HG03432 (cell line): ENCODE results near the gene LRRFIP1.
A peak's percentile ranks its signal among the peaks of the same experiment; 100 is the strongest.
"Not testable (repeated sequence)": the region's sequence is repeated elsewhere in the genome, so short reads cannot be mapped to it uniquely, and the experiment has no call there.

Experiments used
- ATAC-seq: cut with Tn5 transposase; IDR thresholded peaks from one replicate; pipeline ENCODE4 v1.9.1; 2021; ENCODE audit warnings: mild to moderate bottlenecking, moderate library complexity; ENCODE audit not compliant: unreplicated experiment

Gene LRRFIP1

DNA sequence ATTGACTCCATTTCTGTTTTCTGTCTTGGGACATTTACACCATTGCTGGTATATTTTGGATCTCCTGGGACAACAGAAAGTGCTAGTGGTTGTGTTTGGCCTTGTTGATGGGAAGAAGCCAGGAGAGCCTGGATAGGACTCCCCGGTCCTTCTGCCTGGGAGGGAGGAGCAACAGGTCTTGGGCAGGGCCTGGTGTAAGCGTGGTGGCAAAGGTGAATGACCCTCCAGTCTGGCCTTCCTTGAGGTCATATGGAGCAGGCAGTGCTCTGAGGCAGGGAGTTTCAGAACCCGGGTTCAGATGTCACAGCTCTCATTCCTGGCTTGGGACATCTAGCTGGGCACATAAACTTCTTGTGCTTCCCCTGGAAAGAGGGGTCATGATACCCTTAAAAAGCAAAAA, 115.2 kb downstream of the LRRFIP1 start:
- no peak for ATAC-seq

DNA sequence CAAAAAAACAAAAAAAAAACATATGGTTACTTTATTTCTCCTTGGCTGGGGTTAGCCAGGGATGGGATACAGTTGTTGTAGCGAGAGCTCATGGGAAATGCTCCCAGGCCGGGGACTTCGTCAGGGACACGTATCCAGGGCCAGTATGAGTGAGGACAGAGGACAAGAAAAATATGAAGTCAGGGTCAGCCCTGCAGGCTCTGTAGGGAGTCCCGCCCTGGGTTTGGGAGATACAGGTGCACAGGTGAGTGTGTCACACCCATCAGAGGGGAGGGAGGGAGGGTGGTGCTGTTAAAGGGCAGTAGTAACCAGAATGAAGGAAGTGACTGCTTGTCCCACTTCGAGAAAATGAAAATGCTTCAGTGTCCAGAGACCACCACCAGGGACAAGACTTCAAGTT, 115.6 kb downstream of the LRRFIP1 start:
- no peak for ATAC-seq

DNA sequence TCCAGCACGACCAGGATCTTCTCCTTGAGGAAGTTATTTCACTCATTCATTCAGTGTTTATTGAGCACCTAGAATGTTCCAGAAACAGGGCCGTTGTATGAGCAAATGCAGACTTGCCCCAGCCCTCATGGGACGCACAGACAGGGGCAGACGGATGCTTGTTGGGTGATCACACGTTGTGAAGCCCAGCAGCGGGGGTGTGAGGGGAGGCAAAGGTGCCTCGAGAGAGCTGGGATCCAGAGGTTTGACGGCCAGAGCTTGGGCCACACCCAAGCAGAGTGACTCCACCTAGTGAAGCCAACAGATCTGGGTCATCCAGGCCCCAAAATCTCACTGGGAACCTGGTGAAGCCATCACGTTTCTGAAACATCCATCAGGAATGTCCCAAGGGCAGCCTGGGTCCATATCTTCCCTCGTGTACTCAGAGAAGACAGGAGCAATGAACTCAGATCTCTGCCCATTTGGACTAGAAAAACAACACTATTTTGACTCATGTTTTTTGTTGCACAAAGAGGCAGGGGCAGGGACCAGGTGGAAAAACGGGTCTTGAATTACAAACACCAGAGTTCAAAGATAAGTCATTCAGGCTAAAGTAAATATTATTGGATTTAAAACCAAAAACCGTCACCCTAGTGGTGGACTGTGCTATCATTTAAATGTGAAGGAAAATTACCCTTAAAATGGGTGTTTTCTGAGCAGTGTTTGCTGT, 116.3 kb downstream of the LRRFIP1 start:
- ATAC-seq, result no peak

DNA sequence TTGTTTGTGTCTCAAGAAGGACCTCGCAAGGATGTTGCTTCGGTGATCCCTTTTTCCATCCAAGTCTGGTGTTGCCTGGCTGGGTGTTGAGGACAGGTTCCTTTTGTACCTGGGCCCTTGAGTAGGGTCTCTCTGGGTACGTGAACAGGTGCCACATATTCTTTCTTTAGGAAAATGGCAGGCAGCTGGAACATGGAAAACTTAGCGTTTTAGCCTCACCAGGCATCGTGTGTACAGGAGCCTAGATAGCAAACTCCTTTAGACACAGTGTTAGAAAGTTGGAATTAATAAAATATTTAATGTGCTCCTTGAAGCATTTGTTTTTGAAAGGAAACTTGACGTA, 116.9 kb downstream of the LRRFIP1 start:
- no peak for ATAC-seq

DNA sequence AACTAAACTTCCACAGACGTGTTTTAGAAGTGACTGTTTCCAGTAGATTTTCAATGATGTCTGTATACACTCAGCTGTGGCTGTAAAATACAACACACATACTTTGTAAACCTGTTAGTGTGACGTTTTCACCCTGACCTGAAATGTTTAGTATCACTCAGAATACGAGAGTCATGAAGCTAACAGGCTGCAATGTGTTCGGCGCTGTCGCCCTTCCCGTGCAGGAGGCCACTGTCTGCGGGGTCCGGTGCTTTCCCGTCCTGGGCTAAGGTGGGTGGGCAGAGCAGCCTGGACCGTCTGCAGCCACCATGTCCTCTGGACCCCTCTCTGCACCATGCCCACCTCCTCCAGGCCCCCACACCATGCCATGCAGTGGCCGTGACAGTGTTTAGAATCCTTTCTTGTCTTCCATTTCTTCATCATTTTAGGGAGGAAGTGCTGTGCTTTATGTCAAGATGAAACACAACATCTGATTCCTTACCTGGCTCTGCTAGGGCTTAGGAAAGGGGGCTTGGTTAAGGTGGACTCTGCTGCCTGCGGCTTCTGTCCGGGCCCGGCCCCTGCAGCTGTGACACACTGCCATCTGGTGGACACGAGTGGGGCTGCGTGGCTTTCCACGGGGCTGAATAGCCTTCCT, 117.3 kb downstream of the LRRFIP1 start:
- ATAC-seq, result peak; percentile 72

DNA sequence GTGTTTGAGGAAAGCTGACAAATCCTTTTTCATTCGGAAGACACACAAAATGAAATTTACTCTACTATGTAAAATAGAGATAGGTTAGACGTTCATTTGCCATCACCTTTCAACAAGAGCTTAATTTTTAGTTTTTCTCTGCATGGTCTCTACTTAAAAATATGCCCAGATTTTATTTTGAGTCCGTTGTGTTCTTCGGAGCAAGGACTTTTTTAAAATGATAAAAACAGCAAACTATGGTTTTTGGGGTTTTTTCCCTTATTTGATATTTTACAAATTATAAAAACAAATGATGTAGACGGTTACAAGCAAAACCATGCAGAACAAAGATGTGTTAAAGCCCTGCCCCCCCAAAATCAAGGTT, 117.8 kb downstream of the LRRFIP1 start:
- no peak for ATAC-seq

DNA sequence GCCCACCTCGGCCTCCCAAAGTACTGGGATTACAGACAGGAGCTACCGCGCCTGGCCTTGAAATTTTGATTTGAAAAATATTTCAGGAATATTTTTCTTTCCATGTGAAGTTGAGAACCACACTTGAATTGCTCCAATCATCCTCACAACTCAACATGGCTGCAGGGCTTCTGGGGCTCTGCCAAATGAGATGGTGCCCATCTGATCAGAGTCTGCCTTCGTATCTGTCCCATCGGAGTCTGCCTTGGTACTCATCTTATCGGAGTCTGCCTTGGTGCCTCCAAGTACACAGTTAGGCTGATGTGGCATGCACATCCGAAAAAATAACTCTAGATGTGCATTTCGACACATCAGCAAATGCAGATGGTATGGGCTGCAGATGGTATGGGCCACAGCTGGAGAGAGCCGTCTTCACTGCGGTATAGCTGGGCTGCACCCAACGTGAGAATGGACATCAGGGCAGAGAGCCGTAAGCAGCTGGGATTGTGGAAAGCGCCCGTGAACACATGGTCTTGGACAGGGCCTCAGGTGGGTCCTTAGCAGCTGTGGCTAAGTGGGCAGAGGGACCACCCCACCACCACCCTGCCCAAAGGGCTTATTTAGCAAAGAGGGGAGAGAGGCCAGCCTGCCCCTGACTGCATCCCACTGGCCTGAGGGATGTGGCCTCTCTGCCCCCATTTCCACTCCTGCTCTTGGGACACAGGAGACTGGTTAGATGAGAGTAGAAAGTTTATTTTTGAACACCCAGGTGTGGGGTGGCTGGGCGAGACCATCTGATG, 119.1 kb downstream of the LRRFIP1 start:
- ATAC-seq, result no peak

DNA sequence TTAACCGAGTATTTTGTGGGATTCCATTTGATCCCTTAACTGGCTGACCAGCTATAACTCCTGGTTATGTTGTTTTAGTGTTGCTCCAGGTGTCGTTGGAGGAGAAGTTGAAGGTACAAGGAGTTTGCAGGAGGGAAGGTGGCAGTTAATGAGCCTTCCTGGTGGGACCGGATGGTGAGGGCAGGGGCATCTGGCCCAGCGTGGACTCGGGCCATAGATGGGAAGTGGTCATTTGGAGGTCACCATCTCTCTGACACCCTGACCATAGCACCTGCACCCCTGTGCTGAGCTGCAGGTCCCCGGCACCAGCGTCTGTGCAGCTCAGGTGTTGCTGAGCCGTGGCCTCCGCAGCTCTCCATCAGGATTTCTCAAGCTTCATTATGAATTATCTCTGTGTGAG, 119.8 kb downstream of the LRRFIP1 start:
- no peak for ATAC-seq

DNA sequence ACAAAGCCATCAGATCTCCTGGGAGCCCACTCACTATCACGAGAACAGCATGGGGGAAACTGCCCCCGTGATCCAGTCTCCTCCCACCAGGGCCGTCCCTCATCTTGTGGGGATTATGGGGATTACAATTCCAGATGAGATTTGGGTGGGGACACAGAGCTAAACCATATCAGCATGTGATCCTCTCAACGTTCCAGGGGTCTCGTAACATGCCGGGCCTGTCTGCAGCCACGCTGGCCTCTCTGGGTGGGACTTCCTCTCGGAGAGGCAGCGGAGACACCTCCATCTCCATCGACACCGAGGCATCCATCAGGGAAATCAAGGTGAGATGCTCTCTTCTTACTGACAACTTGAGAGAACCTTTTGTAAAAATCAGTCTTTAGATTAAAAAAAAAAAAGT, 121.6 kb downstream of the LRRFIP1 start:
- ATAC-seq, result no peak

DNA sequence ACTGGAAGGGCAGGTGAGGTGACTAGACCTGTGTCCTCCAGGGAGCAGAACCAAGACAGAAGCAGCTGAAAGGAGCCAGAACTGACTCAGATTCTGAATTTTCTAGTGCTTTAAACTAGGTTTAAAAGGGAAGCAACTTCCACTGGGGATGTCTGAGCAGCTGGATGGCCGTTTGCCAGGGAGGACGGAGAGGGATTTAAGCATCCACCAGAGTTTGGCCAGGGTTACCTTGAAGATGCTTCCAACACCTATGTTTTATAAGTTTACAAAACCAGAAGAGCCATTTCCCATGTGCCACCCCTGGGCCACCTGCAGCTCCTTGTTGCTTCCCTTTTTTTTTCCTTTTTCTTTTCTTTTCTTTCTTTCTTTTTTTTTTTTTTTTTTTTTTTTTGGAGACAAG, 122.6 kb downstream of the LRRFIP1 start:
- no peak for ATAC-seq

DNA sequence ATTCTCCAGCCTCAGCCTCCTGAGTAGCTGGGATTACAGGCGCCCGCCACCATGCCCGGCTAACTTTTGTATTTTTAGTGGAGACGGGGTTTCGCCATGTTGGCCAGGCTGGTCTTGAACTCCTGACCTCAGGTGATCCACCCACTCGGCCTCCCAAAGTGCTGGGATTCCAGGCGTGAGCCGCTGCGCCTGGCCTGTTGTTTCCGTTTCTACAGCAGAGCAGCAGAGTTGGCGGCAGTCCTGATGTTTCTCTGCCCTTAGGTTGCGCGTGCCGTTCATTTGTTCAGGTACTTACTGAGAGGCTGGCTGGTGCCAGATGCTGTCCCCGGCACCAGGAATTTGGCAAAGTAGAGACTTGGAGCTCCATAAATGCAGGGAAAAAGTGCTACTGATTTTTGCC, 123.1 kb downstream of the LRRFIP1 start:
- not testable (repeated sequence) for ATAC-seq

DNA sequence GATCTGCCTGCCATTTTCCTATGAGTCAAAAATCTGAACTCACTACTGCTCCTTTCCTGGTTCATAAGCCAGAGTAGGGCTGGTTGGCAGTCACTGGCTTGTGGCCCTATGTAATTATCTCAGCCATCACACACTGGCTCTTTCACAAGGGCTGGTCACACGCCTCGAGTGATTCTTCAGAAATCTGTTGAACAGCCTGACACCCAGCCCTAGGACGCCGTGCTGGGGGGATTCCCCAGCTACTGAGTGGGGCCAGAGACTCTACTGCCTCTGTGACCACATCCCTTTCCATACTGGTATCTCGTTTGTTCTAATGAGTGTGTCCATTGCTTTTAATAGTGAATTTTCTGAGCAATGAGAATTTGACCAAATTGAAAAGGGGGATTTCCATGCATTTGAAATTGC, 125.4 kb downstream of the LRRFIP1 start:
- peak; percentile 99 for ATAC-seq

DNA sequence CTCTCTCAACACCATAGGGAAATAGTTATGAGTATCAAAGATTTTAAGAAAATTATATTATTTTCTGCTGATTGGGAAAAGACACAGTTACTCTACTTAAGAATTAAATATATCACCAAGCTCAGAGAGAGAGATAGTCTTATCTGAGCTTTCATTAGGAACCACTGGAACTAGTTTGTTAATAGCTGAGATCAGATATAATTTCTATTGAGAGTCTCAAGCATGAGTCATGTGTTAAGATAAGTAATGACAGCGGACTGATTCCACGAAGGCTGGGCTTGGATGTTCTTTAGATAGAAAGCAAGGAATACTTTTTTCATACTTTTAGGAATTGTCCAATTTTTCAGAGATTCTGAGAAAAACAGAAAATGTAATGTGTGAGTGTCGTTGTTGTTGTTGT, 126.8 kb downstream of the LRRFIP1 start:
- no peak for ATAC-seq

DNA sequence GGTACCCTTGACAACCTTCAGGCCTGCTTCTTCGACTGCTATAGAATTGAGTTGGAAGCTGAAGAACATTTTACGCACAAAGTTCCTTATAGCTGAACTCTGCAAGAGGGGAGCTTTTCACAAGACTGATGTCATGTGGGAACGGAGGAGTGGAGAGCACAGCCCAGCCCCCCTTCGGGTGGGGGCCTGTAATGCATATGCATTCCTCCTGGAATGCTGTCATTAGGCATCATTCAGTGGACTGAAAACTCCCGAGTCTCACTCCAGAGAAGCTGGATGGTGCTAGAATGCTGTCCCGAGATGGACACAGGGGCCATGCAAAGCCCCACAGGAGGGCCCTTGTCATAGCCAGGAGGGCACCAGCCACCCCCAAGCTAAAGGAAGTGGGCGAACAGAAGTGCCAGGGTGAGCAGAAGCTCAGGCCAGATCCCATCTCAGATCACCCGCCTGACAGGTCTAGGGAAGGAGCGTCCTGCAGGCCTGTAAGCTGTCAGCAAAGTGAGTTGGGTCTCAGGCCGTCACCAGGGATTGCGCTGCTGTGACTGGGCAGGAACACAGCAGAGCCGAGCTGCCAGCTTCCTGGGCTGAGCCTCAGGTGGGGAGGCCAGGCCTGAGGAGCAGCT, 127.3 kb downstream of the LRRFIP1 start:
- ATAC-seq, result no peak

DNA sequence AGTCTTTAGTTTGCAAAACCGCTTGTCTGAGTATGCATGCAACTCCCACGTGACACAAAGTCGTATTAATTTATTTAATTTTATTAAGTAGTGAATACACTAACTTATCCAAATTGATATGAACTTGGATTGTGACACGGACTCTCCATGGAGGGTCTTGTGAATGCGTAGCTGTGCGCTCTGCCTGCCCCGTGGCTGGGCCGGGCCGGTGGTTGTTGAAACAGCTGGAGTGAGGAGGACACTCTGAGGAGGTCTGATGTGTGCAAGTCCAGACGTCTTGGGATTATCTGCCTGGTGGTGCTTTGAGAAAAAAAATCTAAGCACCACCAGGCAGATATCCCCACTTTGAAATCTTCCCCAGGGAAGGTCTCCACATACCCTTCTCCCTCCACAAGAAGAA, 130.2 kb downstream of the LRRFIP1 start:
- no peak for ATAC-seq

DNA sequence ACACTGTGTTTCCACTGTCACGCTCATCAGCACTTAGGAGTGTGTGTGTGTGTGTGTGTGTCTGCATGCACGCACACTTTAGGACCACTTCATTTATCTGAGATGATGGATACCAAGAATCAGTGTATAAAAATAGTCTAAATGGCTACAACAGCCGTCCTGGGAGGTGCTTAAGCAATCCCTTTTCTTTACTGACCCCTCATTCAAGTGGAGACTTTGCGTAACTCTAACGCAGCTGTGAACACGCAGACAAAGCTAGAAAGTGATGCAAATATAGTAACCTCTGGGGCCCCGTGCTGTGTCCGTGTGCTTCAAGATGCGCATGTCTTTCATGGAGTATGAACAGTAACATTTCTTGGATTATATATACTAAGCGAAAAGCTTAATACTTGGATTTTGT, 130.8 kb downstream of the LRRFIP1 start:
- no peak for ATAC-seq

DNA sequence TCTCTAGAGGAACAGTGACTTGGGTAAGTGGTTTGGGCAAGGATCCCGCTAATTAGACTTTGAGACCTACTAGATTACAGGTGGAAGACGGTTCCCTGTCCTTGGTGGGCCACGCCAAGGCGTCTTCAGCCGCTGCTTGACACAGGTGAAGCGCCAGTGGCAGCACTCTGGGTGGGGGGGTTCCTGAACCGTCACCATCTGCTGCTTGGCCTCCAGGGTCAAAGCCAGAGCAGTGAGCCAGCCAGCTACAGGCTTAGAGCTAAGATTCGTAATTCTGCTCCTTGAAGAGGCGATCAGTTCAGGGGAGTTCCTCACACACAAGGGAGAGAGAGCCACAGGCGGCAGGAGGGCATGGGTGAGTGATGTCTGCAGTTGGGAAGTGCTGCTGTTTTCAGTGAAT, 131.8 kb downstream of the LRRFIP1 start:
- no peak for ATAC-seq

DNA sequence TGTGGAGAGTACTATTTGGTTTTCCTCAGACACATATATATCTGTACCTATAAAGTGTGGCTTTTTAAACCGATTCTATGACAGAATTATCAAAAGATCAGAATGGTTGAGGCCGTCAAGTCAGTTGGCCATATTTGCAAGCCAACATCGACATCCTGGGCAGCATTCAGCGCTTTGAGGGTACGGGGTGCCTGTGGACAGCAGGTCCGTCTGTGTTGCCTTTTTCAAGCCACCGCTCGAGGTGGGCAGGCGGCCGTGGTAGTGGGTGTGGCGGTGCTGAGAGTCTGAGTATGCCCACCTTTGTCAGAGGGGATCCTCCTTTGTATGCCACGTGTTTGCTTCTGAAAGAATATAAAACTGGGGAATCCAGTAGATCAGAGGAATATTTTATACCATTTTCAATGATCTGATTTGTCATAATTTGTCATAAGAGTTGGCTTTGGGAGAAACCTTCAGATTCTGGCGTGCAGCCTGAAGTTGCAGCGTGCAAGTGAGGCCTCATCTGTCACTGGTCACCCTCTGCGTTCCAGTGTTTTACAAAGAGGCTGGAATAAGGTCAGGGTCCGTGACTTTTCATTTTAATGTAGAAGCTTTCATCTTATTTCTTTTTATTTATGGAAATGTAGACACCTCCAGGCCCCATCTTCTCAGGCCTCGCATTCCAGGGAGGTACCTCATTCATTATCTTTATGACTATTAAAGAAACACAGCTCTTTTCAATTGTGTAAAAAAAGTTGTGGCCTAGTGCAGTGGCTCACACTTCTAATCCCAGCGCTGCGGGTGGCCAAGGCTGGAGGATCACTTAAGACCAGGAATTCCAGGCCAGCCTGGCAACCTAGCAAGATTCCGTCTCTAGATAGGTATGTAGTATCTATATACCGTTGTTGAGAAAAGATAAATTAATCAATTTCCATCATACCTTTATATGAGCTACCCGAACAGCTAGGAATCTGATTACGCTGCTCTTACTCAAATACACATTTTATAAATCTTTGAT, 133.4 kb downstream of the LRRFIP1 start:
- no peak for ATAC-seq

DNA sequence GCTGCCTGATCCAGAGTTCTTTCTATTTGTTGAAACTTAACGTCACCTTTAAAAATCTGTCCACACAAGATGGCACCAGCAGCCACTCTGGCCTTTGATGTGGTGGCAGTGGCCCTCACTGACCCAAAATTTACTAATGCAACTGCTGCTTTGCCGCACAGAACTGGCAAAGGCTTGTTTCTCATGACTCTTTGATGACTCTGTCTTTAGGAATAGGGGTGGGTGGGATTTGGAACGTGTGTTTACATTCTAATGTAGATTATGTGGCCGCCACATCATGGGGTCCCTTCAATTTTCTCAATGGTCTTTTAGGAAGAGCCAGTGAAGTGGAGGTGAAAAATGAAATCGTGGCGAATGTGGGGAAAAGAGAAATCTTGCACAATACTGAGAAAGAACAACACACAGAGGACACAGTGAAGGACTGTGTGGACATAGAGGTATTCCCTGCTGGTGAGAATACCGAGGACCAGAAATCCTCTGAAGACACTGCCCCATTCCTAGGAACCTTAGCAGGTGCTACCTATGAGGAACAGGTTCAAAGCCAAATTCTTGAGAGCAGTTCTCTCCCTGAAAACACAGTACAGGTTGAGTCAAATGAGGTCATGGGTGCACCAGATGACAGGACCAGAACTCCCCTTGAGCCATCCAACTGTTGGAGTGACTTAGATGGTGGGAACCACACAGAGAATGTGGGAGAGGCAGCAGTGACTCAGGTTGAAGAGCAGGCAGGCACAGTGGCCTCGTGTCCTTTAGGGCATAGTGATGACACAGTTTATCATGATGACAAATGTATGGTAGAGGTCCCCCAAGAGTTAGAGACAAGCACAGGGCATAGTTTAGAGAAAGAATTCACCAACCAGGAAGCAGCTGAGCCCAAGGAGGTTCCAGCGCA, 135.2 kb downstream of the LRRFIP1 start:
- not testable (repeated sequence) for ATAC-seq

DNA sequence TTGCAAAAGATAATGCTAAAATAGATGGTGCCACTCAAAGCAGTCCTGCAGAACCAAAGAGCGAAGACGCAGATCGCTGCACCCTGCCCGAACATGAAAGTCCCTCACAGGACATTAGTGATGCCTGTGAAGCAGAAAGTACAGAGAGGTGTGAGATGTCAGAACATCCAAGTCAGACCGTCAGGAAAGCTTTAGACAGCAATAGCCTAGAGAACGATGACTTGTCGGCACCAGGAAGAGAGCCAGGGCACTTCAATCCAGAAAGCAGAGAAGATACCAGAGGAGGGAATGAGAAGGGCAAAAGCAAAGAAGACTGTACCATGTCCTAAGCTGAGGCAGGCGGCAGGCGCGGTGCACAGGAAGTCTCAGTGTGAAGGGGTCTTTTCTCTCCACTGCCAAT, 136.4 kb downstream of the LRRFIP1 start:
- no peak for ATAC-seq
